22Rv1 (cell line): ENCODE measurements around the gene TLR1.
"Not testable (repeated sequence)": the region's sequence is repeated elsewhere in the genome, so short reads cannot be mapped to it uniquely, and the experiment has no call there.

Experiments used
- ZFX ChIP-seq: fragments of 450-650 bp; IDR thresholded peaks from 2 replicates; pipeline ENCODE4 v1.6.1; 2017; ENCODE audit warnings: antibody characterized with exemption, borderline replicate concordance
- TF ChIP-seq, protein P1 (sequence below): fragments of 450-650 bp; IDR thresholded peaks from 2 replicates; pipeline ENCODE4 v1.5.1; 2017; ENCODE audit warnings: mild to moderate bottlenecking

DNA sequence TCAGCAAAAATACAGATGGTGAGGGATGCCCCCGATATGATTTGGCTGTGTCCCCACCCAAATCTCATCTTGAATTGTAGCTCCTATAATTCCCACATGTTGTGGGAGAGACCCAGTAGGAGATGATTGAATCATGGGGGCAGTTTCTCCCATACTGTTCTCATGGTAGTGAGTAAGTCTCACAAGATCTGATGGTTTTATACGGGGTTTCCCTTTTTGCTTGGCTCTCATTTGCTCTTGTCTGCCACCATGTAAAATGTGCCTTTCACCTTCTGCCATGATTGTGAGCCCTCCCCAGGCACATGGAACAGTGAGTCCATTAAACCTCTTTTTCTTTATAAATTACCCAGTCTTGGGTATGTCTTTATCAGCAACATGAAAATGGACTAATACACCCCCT lies 37.7 kb downstream of the TLR1 start:
- TF ChIP-seq, protein P1, sequence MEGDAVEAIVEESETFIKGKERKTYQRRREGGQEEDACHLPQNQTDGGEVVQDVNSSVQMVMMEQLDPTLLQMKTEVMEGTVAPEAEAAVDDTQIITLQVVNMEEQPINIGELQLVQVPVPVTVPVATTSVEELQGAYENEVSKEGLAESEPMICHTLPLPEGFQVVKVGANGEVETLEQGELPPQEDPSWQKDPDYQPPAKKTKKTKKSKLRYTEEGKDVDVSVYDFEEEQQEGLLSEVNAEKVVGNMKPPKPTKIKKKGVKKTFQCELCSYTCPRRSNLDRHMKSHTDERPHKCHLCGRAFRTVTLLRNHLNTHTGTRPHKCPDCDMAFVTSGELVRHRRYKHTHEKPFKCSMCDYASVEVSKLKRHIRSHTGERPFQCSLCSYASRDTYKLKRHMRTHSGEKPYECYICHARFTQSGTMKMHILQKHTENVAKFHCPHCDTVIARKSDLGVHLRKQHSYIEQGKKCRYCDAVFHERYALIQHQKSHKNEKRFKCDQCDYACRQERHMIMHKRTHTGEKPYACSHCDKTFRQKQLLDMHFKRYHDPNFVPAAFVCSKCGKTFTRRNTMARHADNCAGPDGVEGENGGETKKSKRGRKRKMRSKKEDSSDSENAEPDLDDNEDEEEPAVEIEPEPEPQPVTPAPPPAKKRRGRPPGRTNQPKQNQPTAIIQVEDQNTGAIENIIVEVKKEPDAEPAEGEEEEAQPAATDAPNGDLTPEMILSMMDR: not testable (repeated sequence)
- TF ChIP-seq ZFX: not testable (repeated sequence)
